ENCODE results near the gene THRA.

THRA gene

GRCh38 chr17:40038882-40039513 is 23.8 kb upstream of the THRA start:
- CTCF ChIA-PET = interaction anchor here (0.8 to 6.2 kb wide), 18 partner anchors 11 to 77 kb away, joined by 3 to 56 read pairs (median 6); partner anchors contain the start of genes CSF3 and MED24
- Histone ChIP-seq H3K4me1 (ENCODE audit: control extremely low read depth in 1 of 4, control insufficient read depth in 4 of 4, insufficient read depth in 4 of 4, low read length in 3 of 4) (peaks cover 0 to 5% (median 2%) of the 10 kb centered on the region in 4 experiments), H3K27ac (ENCODE audit: insufficient read depth in 1 of 2, low read depth in 1 of 2, low read length in 2 of 2, poor library complexity in 1 of 2, severe bottlenecking in 2 of 2) (no peak overlapping the region), H3K27me3 (replicated peaks in 2 of 5; ENCODE audit: control insufficient read depth in 4 of 5, insufficient read depth in 5 of 5, low read length in 4 of 5) (no peaks in the 10 kb centered on the region), H3K36me3 (ENCODE audit: control insufficient read depth in 4 of 4, insufficient read depth in 4 of 4, low read length in 3 of 4) (peaks cover 7 to 27% (median 21%) of the 10 kb centered on the region in 4 experiments), H3K4me3 (ENCODE audit: control insufficient read depth in 1 of 7, extremely low read depth in 1 of 7, insufficient read depth in 4 of 7, low read depth in 2 of 7, low read length in 6 of 7) (no peak overlapping the region), H3K9me3 (ENCODE audit: control extremely low read depth in 1 of 5, control insufficient read depth in 4 of 5, insufficient read depth in 2 of 5, low read depth in 1 of 5, low read length in 4 of 5) (no peaks in the 10 kb centered on the region)
- peak; percentile 47 to 68 (median 64) for DNase-seq
- POLR2A ChIA-PET = interaction anchor here (0.7 to 0.8 kb wide), 2 partner anchors 20 to 129 kb away, joined by 3 read pairs; no protein-coding TSS in a partner anchor
- 34% methylated on average over 10 of the region's 11 CpGs for WGBS (ENCODE audit: insufficient coverage)

- DNase-seq = no peak
- H3K36me3 ChIP-seq (ENCODE audit: control insufficient read depth in 4 of 4, insufficient read depth in 4 of 4, low read length in 3 of 4) = peaks cover 0 to 9% (median 6%) of the 10 kb centered on the region in 4 experiments
- no peak overlapping the region for H3K27ac ChIP-seq (ENCODE audit: insufficient read depth in 1 of 2, low read depth in 1 of 2, low read length in 2 of 2, poor library complexity in 1 of 2, severe bottlenecking in 2 of 2)
- POLR2A ChIA-PET = no interaction called here
- no peaks in the 10 kb centered on the region for H3K27me3 ChIP-seq (replicated peaks in 2 of 5; ENCODE audit: control insufficient read depth in 4 of 5, insufficient read depth in 5 of 5, low read length in 4 of 5)
- H3K4me3 ChIP-seq (ENCODE audit: control insufficient read depth in 1 of 7, extremely low read depth in 1 of 7, insufficient read depth in 4 of 7, low read depth in 2 of 7, low read length in 6 of 7) = no peak overlapping the region
- H3K9me3 ChIP-seq (ENCODE audit: control extremely low read depth in 1 of 5, control insufficient read depth in 4 of 5, insufficient read depth in 2 of 5, low read depth in 1 of 5, low read length in 4 of 5) = no peaks in the 10 kb centered on the region
- CTCF ChIA-PET = interaction anchor here (0.7 to 3.8 kb wide), 12 partner anchors 11 to 143 kb away, joined by 3 to 25 read pairs (median 4); partner anchors contain the start of gene MED24
- peaks cover 0 to 5% (median 2%) of the 10 kb centered on the region in 4 experiments for H3K4me1 ChIP-seq (ENCODE audit: control extremely low read depth in 1 of 4, control insufficient read depth in 4 of 4, insufficient read depth in 4 of 4, low read length in 3 of 4)
- WGBS (ENCODE audit: insufficient coverage) = 84% methylated on average over 2 of the region's 2 CpGs
Observed at GRCh38 chr17:40041196-40041595, 21.6 kb upstream of the THRA start.

- ChIA-PET POLR2A (interaction anchor here (0.6 kb wide), 1 partner anchor 8 kb away, joined by 3 read pairs; no protein-coding TSS in a partner anchor), CTCF (interaction anchor here (1.9 to 7.4 kb wide), 3 partner anchors 10 to 28 kb away, joined by 6 to 42 read pairs (median 15); no protein-coding TSS in a partner anchor)
- H3K4me3 ChIP-seq (ENCODE audit: control insufficient read depth in 1 of 7, extremely low read depth in 1 of 7, insufficient read depth in 4 of 7, low read depth in 2 of 7, low read length in 6 of 7) = no peak overlapping the region
- DNase-seq = no peak
- H3K27ac ChIP-seq (ENCODE audit: insufficient read depth in 1 of 2, low read depth in 1 of 2, low read length in 2 of 2, poor library complexity in 1 of 2, severe bottlenecking in 2 of 2) = no peak overlapping the region
- peaks cover 2 to 8% (median 7%) of the 10 kb centered on the region in 4 experiments for H3K36me3 ChIP-seq (ENCODE audit: control insufficient read depth in 4 of 4, insufficient read depth in 4 of 4, low read length in 3 of 4)
- H3K27me3 ChIP-seq (replicated peaks in 2 of 5; ENCODE audit: control insufficient read depth in 4 of 5, insufficient read depth in 5 of 5, low read length in 4 of 5) = peaks cover 0 to 5% (median 0%) of the 10 kb centered on the region in 5 experiments
- peaks cover 0 to 13% (median 9%) of the 10 kb centered on the region in 4 experiments for H3K4me1 ChIP-seq (ENCODE audit: control extremely low read depth in 1 of 4, control insufficient read depth in 4 of 4, insufficient read depth in 4 of 4, low read length in 3 of 4)
- no peaks in the 10 kb centered on the region for H3K9me3 ChIP-seq (ENCODE audit: control extremely low read depth in 1 of 5, control insufficient read depth in 4 of 5, insufficient read depth in 2 of 5, low read depth in 1 of 5, low read length in 4 of 5)
- WGBS (ENCODE audit: insufficient coverage) = 100% methylated on average over 2 of the region's 6 CpGs
Observed at GRCh38 chr17:40056379-40057015, 6.3 kb upstream of the THRA start.

GRCh38 chr17:40058186-40058784 is 4.5 kb upstream of the THRA start:
- Histone ChIP-seq H3K9me3 (ENCODE audit: control extremely low read depth in 1 of 5, control insufficient read depth in 4 of 5, insufficient read depth in 2 of 5, low read depth in 1 of 5, low read length in 4 of 5) (no peaks in the 10 kb centered on the region), H3K4me1 (ENCODE audit: control extremely low read depth in 1 of 4, control insufficient read depth in 4 of 4, insufficient read depth in 4 of 4, low read length in 3 of 4) (peaks cover 0 to 19% (median 15%) of the 10 kb centered on the region in 4 experiments), H3K36me3 (ENCODE audit: control insufficient read depth in 4 of 4, insufficient read depth in 4 of 4, low read length in 3 of 4) (no peaks in the 10 kb centered on the region), H3K27me3 (replicated peaks in 2 of 5; ENCODE audit: control insufficient read depth in 4 of 5, insufficient read depth in 5 of 5, low read length in 4 of 5) (peaks cover 0 to 5% (median 0%) of the 10 kb centered on the region in 5 experiments), H3K4me3 (ENCODE audit: control insufficient read depth in 1 of 7, extremely low read depth in 1 of 7, insufficient read depth in 4 of 7, low read depth in 2 of 7, low read length in 6 of 7) (no peak overlapping the region), H3K27ac (ENCODE audit: insufficient read depth in 1 of 2, low read depth in 1 of 2, low read length in 2 of 2, poor library complexity in 1 of 2, severe bottlenecking in 2 of 2) (no peak overlapping the region)
- 77% methylated on average over 7 of the region's 8 CpGs for WGBS (ENCODE audit: insufficient coverage)
- ChIA-PET CTCF (interaction anchor here (1.1 to 7.4 kb wide), 7 partner anchors 8 to 43 kb away, joined by 3 to 50 read pairs (median 5); partner anchors contain the start of gene CSF3), POLR2A (interaction anchor here (0.5 kb wide), 1 partner anchor 19 kb away, joined by 3 read pairs; no protein-coding TSS in a partner anchor)
- DNase-seq = no peak

GRCh38 chr17:40058865-40059264 is 3.9 kb upstream of the THRA start:
- H3K36me3 ChIP-seq (ENCODE audit: control insufficient read depth in 4 of 4, insufficient read depth in 4 of 4, low read length in 3 of 4) = no peaks in the 10 kb centered on the region
- H3K4me3 ChIP-seq (ENCODE audit: control insufficient read depth in 1 of 7, extremely low read depth in 1 of 7, insufficient read depth in 4 of 7, low read depth in 2 of 7, low read length in 6 of 7) = no peak overlapping the region
- H3K27me3 ChIP-seq (replicated peaks in 2 of 5; ENCODE audit: control insufficient read depth in 4 of 5, insufficient read depth in 5 of 5, low read length in 4 of 5) = peaks cover 0 to 5% (median 0%) of the 10 kb centered on the region in 5 experiments
- DNase-seq = no peak
- H3K4me1 ChIP-seq (ENCODE audit: control extremely low read depth in 1 of 4, control insufficient read depth in 4 of 4, insufficient read depth in 4 of 4, low read length in 3 of 4) = peaks cover 0 to 21% (median 15%) of the 10 kb centered on the region in 4 experiments
- no peak overlapping the region for H3K27ac ChIP-seq (ENCODE audit: insufficient read depth in 1 of 2, low read depth in 1 of 2, low read length in 2 of 2, poor library complexity in 1 of 2, severe bottlenecking in 2 of 2)
- whole genome bisulfite sequencing (ENCODE audit: insufficient coverage) = no CpG with 5 or more reads among the region's 1 CpG
- POLR2A ChIA-PET = interaction anchor here (0.5 kb wide), 1 partner anchor 20 kb away, joined by 3 read pairs; no protein-coding TSS in a partner anchor
- H3K9me3 ChIP-seq (ENCODE audit: control extremely low read depth in 1 of 5, control insufficient read depth in 4 of 5, insufficient read depth in 2 of 5, low read depth in 1 of 5, low read length in 4 of 5) = no peaks in the 10 kb centered on the region
- CTCF ChIA-PET = interaction anchor here (1.1 to 7.4 kb wide), 10 partner anchors 12 to 54 kb away, joined by 3 to 50 read pairs (median 4); partner anchors contain the start of gene CSF3

GRCh38 chr17:40059729-40060475 is 2.9 kb upstream of the THRA start:
- WGBS (ENCODE audit: insufficient coverage) = 93% methylated on average over 3 of the region's 8 CpGs
- ChIA-PET POLR2A (no interaction called here), CTCF (interaction anchor here (1.2 to 7.4 kb wide), 9 partner anchors 8 to 53 kb away, joined by 3 to 50 read pairs (median 4); no protein-coding TSS in a partner anchor)
- Histone ChIP-seq H3K4me1 (ENCODE audit: control extremely low read depth in 1 of 4, control insufficient read depth in 4 of 4, insufficient read depth in 4 of 4, low read length in 3 of 4) (peaks cover 8 to 26% (median 23%) of the 10 kb centered on the region in 4 experiments), H3K27ac (ENCODE audit: insufficient read depth in 1 of 2, low read depth in 1 of 2, low read length in 2 of 2, poor library complexity in 1 of 2, severe bottlenecking in 2 of 2) (no peak overlapping the region), H3K36me3 (ENCODE audit: control insufficient read depth in 4 of 4, insufficient read depth in 4 of 4, low read length in 3 of 4) (no peaks in the 10 kb centered on the region), H3K27me3 (replicated peaks in 2 of 5; ENCODE audit: control insufficient read depth in 4 of 5, insufficient read depth in 5 of 5, low read length in 4 of 5) (peaks cover 0 to 5% (median 0%) of the 10 kb centered on the region in 5 experiments), H3K4me3 (ENCODE audit: control insufficient read depth in 1 of 7, extremely low read depth in 1 of 7, insufficient read depth in 4 of 7, low read depth in 2 of 7, low read length in 6 of 7) (no peak overlapping the region), H3K9me3 (ENCODE audit: control extremely low read depth in 1 of 5, control insufficient read depth in 4 of 5, insufficient read depth in 2 of 5, low read depth in 1 of 5, low read length in 4 of 5) (no peaks in the 10 kb centered on the region)
- DNase-seq = no peak

Data from common myeloid progenitor, CD34-positive (primary cell).